GM23338 (cell line): Measurements from ENCODE around the gene CXCL12. TPM values are rescaled to one million over a fixed set of nuclear protein-coding genes. Genes with fewer than 3 reads are reported as not detected.

Experiments used
- ZNF114 ChIP-seq: fragments of 250-450 bp; sonication (Bioruptor Pico); IDR thresholded peaks from 2 replicates; pipeline ENCODE4 v1.5.0; 2020; ENCODE audit warnings: mild to moderate bottlenecking, moderate library complexity
- ZNF331 ChIP-seq: fragments of 250-450 bp; sonication (Bioruptor Pico); IDR thresholded peaks from 2 replicates; pipeline ENCODE4 v1.5.0; 2020; ENCODE audit warnings: low read depth, mild to moderate bottlenecking, moderate library complexity
- polyA plus RNA-seq: library from polyadenylated mRNA; unstranded; fragments of >200 nt; fragmentation: Nextera tagmentation; extraction: Ambion mirVana; gene quantifications from 2 replicates; pipeline ENCODE4 v1.2.1, GENCODE V29; 2016
- total RNA-seq: library from RNA; depleted of rRNA; stranded (reverse); fragments of >200 nt; shearing (Covaris generic); gene quantifications from 2 replicates; pipeline ENCODE4 v1.2.3, GENCODE V29; 2014
- TF ChIP-seq, protein P1 (sequence below): fragments of 250-450 bp; sonication (Bioruptor Pico); IDR thresholded peaks from 2 replicates; pipeline ENCODE4 v1.5.0; 2020; ENCODE audit warnings: mild to moderate bottlenecking, moderate library complexity
- TF ChIP-seq, protein P2 (sequence below), 2 experiments: fragments of 200-600 bp in 1 of 2; sonication (generic) in 1 of 2; conservative IDR thresholded peaks; 2 replicates each; pipeline versions ENCODE4 v1.5.1 to v1.6.1; 2016 to 2017; ENCODE audit warnings: antibody characterized with exemption in 2 of 2, low read depth in 2 of 2, mild to moderate bottlenecking in 2 of 2, moderate library complexity in 1 of 2
- TF ChIP-seq, protein P3 (sequence below): IDR thresholded peaks from one replicate; pipeline ENCODE4 v1.6.1; 2018; ENCODE audit warnings: antibody characterized with exemption; ENCODE audit not compliant: unreplicated experiment

Gene CXCL12
- total and polyA plus RNA-seq, 2 experiments from 2014 or later = 53.8 to 58.5 TPM

DNA sequence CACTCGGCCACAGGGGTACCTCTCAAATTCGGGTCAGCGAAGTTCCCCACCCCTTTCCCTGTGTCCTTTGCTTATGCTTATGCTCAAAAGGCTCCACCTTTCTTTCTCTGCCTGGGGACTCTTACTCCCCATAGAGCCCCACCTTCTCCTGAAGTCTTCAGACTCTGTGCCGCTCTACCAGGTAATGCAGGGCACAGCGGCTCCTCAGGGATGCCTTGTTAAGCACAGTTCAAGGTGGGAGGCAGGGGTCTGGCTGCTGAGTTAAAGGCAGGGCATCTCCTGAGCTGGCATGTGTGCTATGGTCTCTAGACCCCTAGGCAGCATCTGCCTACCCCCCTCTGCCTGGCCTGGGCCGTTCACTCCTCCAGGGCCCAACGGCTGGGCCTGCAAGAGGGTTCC is 3.0 kb upstream of the CXCL12 start (continued):
- TF ChIP-seq, protein P1, sequence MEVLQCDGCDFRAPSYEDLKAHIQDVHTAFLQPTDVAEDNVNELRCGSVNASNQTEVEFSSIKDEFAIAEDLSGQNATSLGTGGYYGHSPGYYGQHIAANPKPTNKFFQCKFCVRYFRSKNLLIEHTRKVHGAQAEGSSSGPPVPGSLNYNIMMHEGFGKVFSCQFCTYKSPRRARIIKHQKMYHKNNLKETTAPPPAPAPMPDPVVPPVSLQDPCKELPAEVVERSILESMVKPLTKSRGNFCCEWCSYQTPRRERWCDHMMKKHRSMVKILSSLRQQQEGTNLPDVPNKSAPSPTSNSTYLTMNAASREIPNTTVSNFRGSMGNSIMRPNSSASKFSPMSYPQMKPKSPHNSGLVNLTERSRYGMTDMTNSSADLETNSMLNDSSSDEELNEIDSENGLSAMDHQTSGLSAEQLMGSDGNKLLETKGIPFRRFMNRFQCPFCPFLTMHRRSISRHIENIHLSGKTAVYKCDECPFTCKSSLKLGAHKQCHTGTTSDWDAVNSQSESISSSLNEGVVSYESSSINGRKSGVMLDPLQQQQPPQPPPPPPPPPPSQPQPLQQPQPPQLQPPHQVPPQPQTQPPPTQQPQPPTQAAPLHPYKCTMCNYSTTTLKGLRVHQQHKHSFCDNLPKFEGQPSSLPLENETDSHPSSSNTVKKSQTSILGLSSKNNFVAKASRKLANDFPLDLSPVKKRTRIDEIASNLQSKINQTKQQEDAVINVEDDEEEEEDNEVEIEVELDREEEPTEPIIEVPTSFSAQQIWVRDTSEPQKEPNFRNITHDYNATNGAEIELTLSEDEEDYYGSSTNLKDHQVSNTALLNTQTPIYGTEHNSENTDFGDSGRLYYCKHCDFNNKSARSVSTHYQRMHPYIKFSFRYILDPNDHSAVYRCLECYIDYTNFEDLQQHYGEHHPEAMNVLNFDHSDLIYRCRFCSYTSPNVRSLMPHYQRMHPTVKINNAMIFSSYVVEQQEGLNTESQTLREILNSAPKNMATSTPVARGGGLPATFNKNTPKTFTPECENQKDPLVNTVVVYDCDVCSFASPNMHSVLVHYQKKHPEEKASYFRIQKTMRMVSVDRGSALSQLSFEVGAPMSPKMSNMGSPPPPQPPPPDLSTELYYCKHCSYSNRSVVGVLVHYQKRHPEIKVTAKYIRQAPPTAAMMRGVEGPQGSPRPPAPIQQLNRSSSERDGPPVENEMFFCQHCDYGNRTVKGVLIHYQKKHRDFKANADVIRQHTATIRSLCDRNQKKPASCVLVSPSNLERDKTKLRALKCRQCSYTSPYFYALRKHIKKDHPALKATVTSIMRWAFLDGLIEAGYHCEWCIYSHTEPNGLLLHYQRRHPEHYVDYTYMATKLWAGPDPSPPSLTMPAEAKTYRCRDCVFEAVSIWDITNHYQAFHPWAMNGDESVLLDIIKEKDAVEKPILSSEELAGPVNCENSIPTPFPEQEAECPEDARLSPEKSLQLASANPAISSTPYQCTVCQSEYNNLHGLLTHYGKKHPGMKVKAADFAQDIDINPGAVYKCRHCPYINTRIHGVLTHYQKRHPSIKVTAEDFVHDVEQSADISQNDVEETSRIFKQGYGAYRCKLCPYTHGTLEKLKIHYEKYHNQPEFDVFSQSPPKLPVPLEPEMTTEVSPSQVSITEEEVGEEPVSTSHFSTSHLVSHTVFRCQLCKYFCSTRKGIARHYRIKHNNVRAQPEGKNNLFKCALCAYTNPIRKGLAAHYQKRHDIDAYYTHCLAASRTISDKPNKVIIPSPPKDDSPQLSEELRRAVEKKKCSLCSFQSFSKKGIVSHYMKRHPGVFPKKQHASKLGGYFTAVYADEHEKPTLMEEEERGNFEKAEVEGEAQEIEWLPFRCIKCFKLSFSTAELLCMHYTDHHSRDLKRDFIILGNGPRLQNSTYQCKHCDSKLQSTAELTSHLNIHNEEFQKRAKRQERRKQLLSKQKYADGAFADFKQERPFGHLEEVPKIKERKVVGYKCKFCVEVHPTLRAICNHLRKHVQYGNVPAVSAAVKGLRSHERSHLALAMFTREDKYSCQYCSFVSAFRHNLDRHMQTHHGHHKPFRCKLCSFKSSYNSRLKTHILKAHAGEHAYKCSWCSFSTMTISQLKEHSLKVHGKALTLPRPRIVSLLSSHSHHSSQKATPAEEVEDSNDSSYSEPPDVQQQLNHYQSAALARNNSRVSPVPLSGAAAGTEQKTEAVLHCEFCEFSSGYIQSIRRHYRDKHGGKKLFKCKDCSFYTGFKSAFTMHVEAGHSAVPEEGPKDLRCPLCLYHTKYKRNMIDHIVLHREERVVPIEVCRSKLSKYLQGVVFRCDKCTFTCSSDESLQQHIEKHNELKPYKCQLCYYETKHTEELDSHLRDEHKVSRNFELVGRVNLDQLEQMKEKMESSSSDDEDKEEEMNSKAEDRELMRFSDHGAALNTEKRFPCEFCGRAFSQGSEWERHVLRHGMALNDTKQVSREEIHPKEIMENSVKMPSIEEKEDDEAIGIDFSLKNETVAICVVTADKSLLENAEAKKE (CRISPR knock-in tag) = no peak
- TF ChIP-seq, protein P2, sequence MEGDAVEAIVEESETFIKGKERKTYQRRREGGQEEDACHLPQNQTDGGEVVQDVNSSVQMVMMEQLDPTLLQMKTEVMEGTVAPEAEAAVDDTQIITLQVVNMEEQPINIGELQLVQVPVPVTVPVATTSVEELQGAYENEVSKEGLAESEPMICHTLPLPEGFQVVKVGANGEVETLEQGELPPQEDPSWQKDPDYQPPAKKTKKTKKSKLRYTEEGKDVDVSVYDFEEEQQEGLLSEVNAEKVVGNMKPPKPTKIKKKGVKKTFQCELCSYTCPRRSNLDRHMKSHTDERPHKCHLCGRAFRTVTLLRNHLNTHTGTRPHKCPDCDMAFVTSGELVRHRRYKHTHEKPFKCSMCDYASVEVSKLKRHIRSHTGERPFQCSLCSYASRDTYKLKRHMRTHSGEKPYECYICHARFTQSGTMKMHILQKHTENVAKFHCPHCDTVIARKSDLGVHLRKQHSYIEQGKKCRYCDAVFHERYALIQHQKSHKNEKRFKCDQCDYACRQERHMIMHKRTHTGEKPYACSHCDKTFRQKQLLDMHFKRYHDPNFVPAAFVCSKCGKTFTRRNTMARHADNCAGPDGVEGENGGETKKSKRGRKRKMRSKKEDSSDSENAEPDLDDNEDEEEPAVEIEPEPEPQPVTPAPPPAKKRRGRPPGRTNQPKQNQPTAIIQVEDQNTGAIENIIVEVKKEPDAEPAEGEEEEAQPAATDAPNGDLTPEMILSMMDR (conservative IDR thresholded peaks at IDR 0.05; ENCODE audit: low read depth in 2 of 2) = no peak
- TF ChIP-seq ZNF114 (CRISPR knock-in tag) (no peak), ZNF331 (CRISPR knock-in tag) (no peak)
- TF ChIP-seq, protein P3, sequence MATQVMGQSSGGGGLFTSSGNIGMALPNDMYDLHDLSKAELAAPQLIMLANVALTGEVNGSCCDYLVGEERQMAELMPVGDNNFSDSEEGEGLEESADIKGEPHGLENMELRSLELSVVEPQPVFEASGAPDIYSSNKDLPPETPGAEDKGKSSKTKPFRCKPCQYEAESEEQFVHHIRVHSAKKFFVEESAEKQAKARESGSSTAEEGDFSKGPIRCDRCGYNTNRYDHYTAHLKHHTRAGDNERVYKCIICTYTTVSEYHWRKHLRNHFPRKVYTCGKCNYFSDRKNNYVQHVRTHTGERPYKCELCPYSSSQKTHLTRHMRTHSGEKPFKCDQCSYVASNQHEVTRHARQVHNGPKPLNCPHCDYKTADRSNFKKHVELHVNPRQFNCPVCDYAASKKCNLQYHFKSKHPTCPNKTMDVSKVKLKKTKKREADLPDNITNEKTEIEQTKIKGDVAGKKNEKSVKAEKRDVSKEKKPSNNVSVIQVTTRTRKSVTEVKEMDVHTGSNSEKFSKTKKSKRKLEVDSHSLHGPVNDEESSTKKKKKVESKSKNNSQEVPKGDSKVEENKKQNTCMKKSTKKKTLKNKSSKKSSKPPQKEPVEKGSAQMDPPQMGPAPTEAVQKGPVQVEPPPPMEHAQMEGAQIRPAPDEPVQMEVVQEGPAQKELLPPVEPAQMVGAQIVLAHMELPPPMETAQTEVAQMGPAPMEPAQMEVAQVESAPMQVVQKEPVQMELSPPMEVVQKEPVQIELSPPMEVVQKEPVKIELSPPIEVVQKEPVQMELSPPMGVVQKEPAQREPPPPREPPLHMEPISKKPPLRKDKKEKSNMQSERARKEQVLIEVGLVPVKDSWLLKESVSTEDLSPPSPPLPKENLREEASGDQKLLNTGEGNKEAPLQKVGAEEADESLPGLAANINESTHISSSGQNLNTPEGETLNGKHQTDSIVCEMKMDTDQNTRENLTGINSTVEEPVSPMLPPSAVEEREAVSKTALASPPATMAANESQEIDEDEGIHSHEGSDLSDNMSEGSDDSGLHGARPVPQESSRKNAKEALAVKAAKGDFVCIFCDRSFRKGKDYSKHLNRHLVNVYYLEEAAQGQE = no peak
